Measurements from ENCODE around the gene OR2T3. TPM values are rescaled to one million over a fixed set of nuclear protein-coding genes. Genes with fewer than 3 reads are reported as not detected.
"Not testable (repeated sequence)": the region's sequence is repeated elsewhere in the genome, so short reads cannot be mapped to it uniquely, and the experiment has no call there.

The OR2T3 gene
- not detected in 2 replicates for total RNA-seq (2021; fragmentation: NEBNext Ultra II Directional; extraction: Animal tissue kit (Norgen Biotek cat#: 25700))
- not detected in 2 replicates for polyA plus RNA-seq (2011; rRNA removed)
- polyA plus RNA-seq (2011; cell fraction: cytosol; rRNA removed) = not detected
- polyA plus RNA-seq (2011; cell fraction: nucleus; rRNA removed) = not detected
- not detected in 4 replicates for polyA plus RNA-seq (2012, experiment 1 of 2)
- not detected for polyA plus RNA-seq (2012, experiment 2 of 2)
- not detected for polyA plus RNA-seq (2013, experiment 1 of 2)
- polyA plus RNA-seq (2013, experiment 2 of 2) = not detected
- not detected in 2 replicates for polyA minus RNA-seq (2011; rRNA and poly(A)+ RNA removed)
- not detected for polyA minus RNA-seq (2011; cell fraction: cytosol; rRNA and poly(A)+ RNA removed)
- not detected for polyA minus RNA-seq (2011; cell fraction: nucleus; rRNA and poly(A)+ RNA removed)
- long read RNA-seq, experiment 1 = 0 reads
- long read RNA-seq, experiment 2 = 0 reads

GRCh38 chr1:248473051-248473450 is at the start of gene OR2T3:
Gene OR2T3, plus strand, starts transcription at chr1:248473351. Its CDS starts 0 bp downstream, at chr1:248473351.
- 93% methylated on average over 1 of the region's 2 CpGs; no CpG with 5 or more reads in 1 of the 2 experiments for WGBS, 2 experiments (ENCODE audit: extremely low coverage in 1 of 2, insufficient coverage in 1 of 2, insufficient read length in 1 of 2, insufficient replicate concordance in 2 of 2, low coverage in 1 of 2, low lambda C conversion rate in 2 of 2, missing lambda C conversion rate in 1 of 2)
- H3K4me3 ChIP-seq (ENCODE audit: extremely low read depth in 1 of 4, insufficient read depth in 2 of 4, low read depth in 3 of 4, low read length in 4 of 4); H2BK5ac ChIP-seq (ENCODE audit: low read depth, low read length); DNase-seq (ENCODE audit: low read depth in 1 of 2, low spot score in 2 of 2); H3K79me1 ChIP-seq (ENCODE audit: low read depth, low read length); H2BK120ac ChIP-seq (replicated peaks; ENCODE audit: low read depth, low read length); H3K4me1 ChIP-seq (replicated peaks in 1 of 4; ENCODE audit: control insufficient read depth in 3 of 4, insufficient read depth in 4 of 4, low read length in 3 of 4); H2AFZ ChIP-seq (ENCODE audit: low read length); CTCF ChIA-PET (ENCODE audit: partially characterized antibody); H3K27me3 ChIP-seq (replicated peaks in 1 of 4; ENCODE audit: control insufficient read depth in 3 of 4, extremely low read depth in 1 of 4, insufficient read depth in 3 of 4, low read length in 3 of 4); H3K27ac ChIP-seq (ENCODE audit: low read depth, low read length); FAIRE-seq; H4K8ac ChIP-seq (ENCODE audit: extremely low read depth, insufficient read depth, low read length); H4K5ac ChIP-seq (ENCODE audit: insufficient read length, low read depth, low read length); H3K23me2 ChIP-seq (ENCODE audit: low read depth, low read length); H3K79me2 ChIP-seq (ENCODE audit: control insufficient read depth in 1 of 2, insufficient read depth in 2 of 2, low read length in 2 of 2); H2BK20ac ChIP-seq (ENCODE audit: low read length); H3K18ac ChIP-seq (ENCODE audit: extremely low read depth, low read length); H3K9ac ChIP-seq (replicated peaks in 1 of 4; ENCODE audit: extremely low read depth in 1 of 4, low read depth in 3 of 4, low read length in 3 of 4); H4K91ac ChIP-seq (replicated peaks; ENCODE audit: insufficient read length, low read length); H3K4ac ChIP-seq (replicated peaks; ENCODE audit: insufficient read length, low read depth, low read length); H3K14ac ChIP-seq (ENCODE audit: insufficient read length); H3K4me2 ChIP-seq (ENCODE audit: insufficient read depth in 1 of 2, low read depth in 2 of 2, low read length in 2 of 2); H2BK15ac ChIP-seq (ENCODE audit: low read length); H3K23ac ChIP-seq (ENCODE audit: insufficient read length); POLR2A ChIA-PET (ENCODE audit: partially characterized antibody); H3K56ac ChIP-seq (replicated peaks; ENCODE audit: insufficient read length, low read depth, low read length); H2AK5ac ChIP-seq (ENCODE audit: low read depth, low read length); H4K20me1 ChIP-seq (replicated peaks in 1 of 2; ENCODE audit: control insufficient read depth in 1 of 2, insufficient read depth in 2 of 2, low read length in 2 of 2); H2BK12ac ChIP-seq (ENCODE audit: low read depth, low read length); H3K36me3 ChIP-seq (ENCODE audit: control insufficient read depth in 2 of 4, insufficient read depth in 4 of 4, low read length in 3 of 4): not testable (repeated sequence)
- H3K9me3 ChIP-seq (ENCODE audit: insufficient read depth in 2 of 2, low read depth in 1 of 2, low read length in 1 of 2) = peaks cover 17 to 20% of the 10 kb centered on the region in 2 experiments; a peak in 3 of 4 replicates
